Muscle of back (tissue), 11 donors: ENCODE measurements around the gene MAP3K12. TPM values are rescaled to one million over a fixed set of nuclear protein-coding genes. Genes with fewer than 3 reads are reported as not detected.
A peak's percentile ranks its signal among the peaks of the same experiment; 100 is the strongest.
"Not testable (repeated sequence)": the region's sequence is repeated elsewhere in the genome, so short reads cannot be mapped to it uniquely, and the experiment has no call there.

Source experiments
- DNase-seq, 3 donors: peaks; one replicate each; pipeline versions ENCODE4 v3.0.0 to v3.0.0-alpha.2; 2013
- polyA plus RNA-seq, 10 donors: library from polyadenylated mRNA; unstranded; fragments of 120-200 nt; gene quantifications; one replicate each; pipeline ENCODE4 v1.2.1, GENCODE V29; 2013; ENCODE audit not compliant: insufficient read length in 10 of 10

The MAP3K12 gene
- polyA plus RNA-seq, 10 donors, result 10.1 to 25.7 (median 13.5) TPM

- DNase-seq, result no peak
Observed at GRCh38 chr12:53450936-53451335, 48.3 kb downstream of the MAP3K12 start.

GRCh38 chr12:53444593-53445325 lies 54.5 kb downstream of the MAP3K12 start:
- DNase-seq, result not testable (repeated sequence)

GRCh38 chr12:53443955-53444354 lies 55.3 kb downstream of the MAP3K12 start:
- no peak for DNase-seq

- DNase-seq, result peak; percentile 98 to 100 (median 99)
Observed at GRCh38 chr12:53441040-53441833, 58.0 kb downstream of the MAP3K12 start, which contains the start of gene PRR13. PRR13 (plus strand) TSS chr12:53441734; CDS start chr12:53442715, 981 bp downstream.

- DNase-seq, result not testable (repeated sequence)
Observed at GRCh38 chr12:53439582-53439981, 59.7 kb downstream of the MAP3K12 start.

- DNase-seq, result not testable (repeated sequence)
Observed at GRCh38 chr12:53435326-53435725, 63.9 kb downstream of the MAP3K12 start.

GRCh38 chr12:53431187-53431586 lies 68.1 kb downstream of the MAP3K12 start:
- DNase-seq, result no peak

- no peak for DNase-seq
Observed at GRCh38 chr12:53430116-53430515, 69.1 kb downstream of the MAP3K12 start.

Other genes with a start within 250 kb of the MAP3K12 start
- 1 to 10 TPM; 3.6 to 8.6 (median 5.2) TPM for gene ESPL1, start 231.2 kb downstream of the MAP3K12 start, polyA plus RNA-seq
- gene PFDN5, start 203.9 kb downstream of the MAP3K12 start, polyA plus RNA-seq, result 100 to 1,000 TPM; 481 to 551 (median 501) TPM
- 10 to 100 TPM; 30.5 to 40.3 (median 33.3) TPM for gene MYG1, start 199.8 kb downstream of the MAP3K12 start, polyA plus RNA-seq
- gene AAAS, start 177.8 kb downstream of the MAP3K12 start, polyA plus RNA-seq, result 10 to 100 TPM; 44.1 to 68.4 (median 49.4) TPM
- under 1 TPM in 5 of 10 donors, not detected in 5; 0.10 to 0.22 (median 0.20) TPM for gene SP7, start 163.1 kb downstream of the MAP3K12 start, polyA plus RNA-seq
- 10 to 100 TPM; 31.0 to 46.7 (median 40.0) TPM for gene SP1, start 119.3 kb downstream of the MAP3K12 start, polyA plus RNA-seq
- under 1 TPM in 2 of 10 donors, not detected in 8; 0.28 to 0.60 TPM for gene AMHR2, start 75.6 kb downstream of the MAP3K12 start, polyA plus RNA-seq
- gene PRR13, start 57.7 kb downstream of the MAP3K12 start, polyA plus RNA-seq, result 10 to 100 TPM; 39.2 to 58.4 (median 49.0) TPM
- 100 to 1,000 TPM; 505 to 651 (median 595) TPM for gene PCBP2, start 47.4 kb downstream of the MAP3K12 start, polyA plus RNA-seq
- gene TARBP2, start 1.8 kb upstream of the MAP3K12 start, polyA plus RNA-seq, result 10 to 100 TPM; 18.7 to 30.2 (median 22.3) TPM
- gene NPFF, start 8.0 kb upstream of the MAP3K12 start, polyA plus RNA-seq, result 1 to 10 TPM in 3 of 10 donors, under 1 TPM in 2, not detected in 5; 0.28 to 1.7 (median 1.0) TPM
- gene ATF7, start 126.9 kb upstream of the MAP3K12 start, polyA plus RNA-seq, result 10 to 100 TPM; 36.2 to 61.9 (median 49.5) TPM
- 100 to 1,000 TPM; 605 to 778 (median 729) TPM for gene ATP5MC2, start 176.6 kb upstream of the MAP3K12 start, polyA plus RNA-seq
- 10 to 100 TPM; 63.6 to 99.1 (median 79.6) TPM for gene CALCOCO1, start 228.0 kb upstream of the MAP3K12 start, polyA plus RNA-seq